Calu3 (cell line): ENCODE results near the gene MAP4K3. TPM values are rescaled to one million over a fixed set of nuclear protein-coding genes. Genes with fewer than 3 reads are reported as not detected.

Experiments
- BruUV-seq: library from RNA; stranded (reverse); fragments of 400-500 nt; replicated peaks from 2 replicates; lab custom pipeline; 2021; lab: Mats Ljungman, UMichigan
- CTCF ChIA-PET: fragments of 300-600 bp; sonication (Branson Sonifier 250); formaldehyde crosslinking; loops from one replicate; lab custom pipeline; 2022; ENCODE audit warnings: antibody characterized with exemption; lab: Charles Lee
- DNase-seq: peaks from one replicate; pipeline ENCODE4 v3.0.0; 2022
- H3K27ac Mint-ChIP-seq: one replicate; pipeline ENCODE4 v1.8.0; 2022; ENCODE audit warnings: mixed read lengths; ENCODE audit not compliant: unreplicated experiment
- H3K27me3 Mint-ChIP-seq: one replicate; pipeline ENCODE4 v1.8.0; 2022; ENCODE audit warnings: mixed read lengths; ENCODE audit not compliant: unreplicated experiment
- H3K36me3 Mint-ChIP-seq: one replicate; pipeline ENCODE4 v1.8.0; 2022; ENCODE audit warnings: mild to moderate bottlenecking, moderate library complexity, mixed read lengths; ENCODE audit not compliant: insufficient read depth, unreplicated experiment
- H3K4me1 Mint-ChIP-seq: one replicate; pipeline ENCODE4 v1.8.0; 2022; ENCODE audit warnings: mild to moderate bottlenecking, low read depth, mixed read lengths; ENCODE audit not compliant: unreplicated experiment
- H3K4me3 Mint-ChIP-seq: one replicate; pipeline ENCODE4 v1.8.0; 2022; ENCODE audit warnings: mild to moderate bottlenecking, low read depth, moderate library complexity, mixed read lengths; ENCODE audit not compliant: unreplicated experiment
- H3K9me3 Mint-ChIP-seq: one replicate; pipeline ENCODE4 v1.8.0; 2022; ENCODE audit warnings: low read depth, mixed read lengths; ENCODE audit not compliant: unreplicated experiment
- CTCF ChIP-seq: fragments of 200-600 bp; IDR thresholded peaks from one replicate; pipeline ENCODE4 v1.8.0; 2022; ENCODE audit warnings: antibody characterized with exemption; ENCODE audit not compliant: unreplicated experiment
- intact Hi-C: fragments of 100-400 bp; cut with micrococcal nuclease; formaldehyde crosslinking; loops from one replicate; pipeline ENCODE4 v1.10.0; 2022; ENCODE audit not compliant: unreplicated experiment
- total RNA-seq: library from RNA; stranded (reverse); gene quantifications from 2 replicates; pipeline ENCODE4 v1.2.3, GENCODE V29; 2022

The MAP4K3 gene
- total RNA-seq, 1 experiment from 2014 or later = 30.7 TPM

GRCh38 chr2:39403311-39403710 is 33.8 kb downstream of the MAP4K3 start:
- peaks cover 50% of the 10 kb centered on the region for H3K4me1 Mint-ChIP-seq
- peaks cover 2% of the 10 kb centered on the region for H3K9me3 Mint-ChIP-seq
- CTCF ChIA-PET = no interaction called here
- no TSS peak for BruUV-seq
- no peaks in the 10 kb centered on the region for H3K27me3 Mint-ChIP-seq
- H3K27ac Mint-ChIP-seq = no peak overlapping the region
- no peaks in the 10 kb centered on the region for H3K36me3 Mint-ChIP-seq
- intact Hi-C loops = no loop called here
- TF ChIP-seq CTCF = no peak
- no peak for DNase-seq
- H3K4me3 Mint-ChIP-seq = no peak overlapping the region

- H3K27ac Mint-ChIP-seq = no peak overlapping the region
- no peak for DNase-seq
- intact Hi-C loops = no loop called here
- H3K4me3 Mint-ChIP-seq = no peak overlapping the region
- no peaks in the 10 kb centered on the region for H3K36me3 Mint-ChIP-seq
- peaks cover 2% of the 10 kb centered on the region for H3K9me3 Mint-ChIP-seq
- TF ChIP-seq CTCF = no peak
- BruUV-seq = no TSS peak
- H3K4me1 Mint-ChIP-seq = peaks cover 46% of the 10 kb centered on the region
- H3K27me3 Mint-ChIP-seq = no peaks in the 10 kb centered on the region
- CTCF ChIA-PET = no interaction called here
These were observed 35.8 kb downstream of the MAP4K3 start for GRCh38 chr2:39401319-39401718.

GRCh38 chr2:39399570-39399969 is 37.5 kb downstream of the MAP4K3 start:
- Mint-ChIP-seq H3K27ac (peak overlapping the region; percentile 34), H3K9me3 (no peaks in the 10 kb centered on the region), H3K4me3 (no peak overlapping the region), H3K27me3 (no peaks in the 10 kb centered on the region), H3K4me1 (peaks cover 45% of the 10 kb centered on the region), H3K36me3 (no peaks in the 10 kb centered on the region)
- intact Hi-C loops = no loop called here
- BruUV-seq = no TSS peak
- CTCF ChIA-PET = no interaction called here
- no peak for DNase-seq
- TF ChIP-seq CTCF = no peak

- intact Hi-C loops = no loop called here
- Mint-ChIP-seq H3K9me3 (no peaks in the 10 kb centered on the region), H3K4me1 (peaks cover 31% of the 10 kb centered on the region), H3K4me3 (no peak overlapping the region), H3K27me3 (no peaks in the 10 kb centered on the region), H3K27ac (no peak overlapping the region), H3K36me3 (no peaks in the 10 kb centered on the region)
- no peak for DNase-seq
- no TSS peak for BruUV-seq
- CTCF ChIA-PET = interaction anchor here (1.7 kb wide), 1 partner anchor 16 kb away, joined by 3 read pairs; no protein-coding TSS in a partner anchor
- TF ChIP-seq CTCF = no peak
These were observed 41.8 kb downstream of the MAP4K3 start for GRCh38 chr2:39395313-39395712.
